ENCODE measurements around the gene COL15A1.

- no peak for TF ChIP-seq CTCF (IDR thresholded peaks at IDR 0.05; ENCODE audit: low read depth, low read length, poor library complexity, severe bottlenecking)
- no peak for TF ChIP-seq EZH2phosphoT487 (IDR thresholded peaks at IDR 0.05; ENCODE audit: borderline replicate concordance, low read length)
Observed at GRCh38 chr9:99031994-99032393, 88.3 kb downstream of the COL15A1 start.
